ENCODE measurements around the gene MDH2. TPM values are rescaled to one million over a fixed set of nuclear protein-coding genes. Genes with fewer than 3 reads are reported as not detected.

The MDH2 gene
- total and polyA plus RNA-seq, 2 experiments from 2014 or later: 150 to 180 TPM

DNA sequence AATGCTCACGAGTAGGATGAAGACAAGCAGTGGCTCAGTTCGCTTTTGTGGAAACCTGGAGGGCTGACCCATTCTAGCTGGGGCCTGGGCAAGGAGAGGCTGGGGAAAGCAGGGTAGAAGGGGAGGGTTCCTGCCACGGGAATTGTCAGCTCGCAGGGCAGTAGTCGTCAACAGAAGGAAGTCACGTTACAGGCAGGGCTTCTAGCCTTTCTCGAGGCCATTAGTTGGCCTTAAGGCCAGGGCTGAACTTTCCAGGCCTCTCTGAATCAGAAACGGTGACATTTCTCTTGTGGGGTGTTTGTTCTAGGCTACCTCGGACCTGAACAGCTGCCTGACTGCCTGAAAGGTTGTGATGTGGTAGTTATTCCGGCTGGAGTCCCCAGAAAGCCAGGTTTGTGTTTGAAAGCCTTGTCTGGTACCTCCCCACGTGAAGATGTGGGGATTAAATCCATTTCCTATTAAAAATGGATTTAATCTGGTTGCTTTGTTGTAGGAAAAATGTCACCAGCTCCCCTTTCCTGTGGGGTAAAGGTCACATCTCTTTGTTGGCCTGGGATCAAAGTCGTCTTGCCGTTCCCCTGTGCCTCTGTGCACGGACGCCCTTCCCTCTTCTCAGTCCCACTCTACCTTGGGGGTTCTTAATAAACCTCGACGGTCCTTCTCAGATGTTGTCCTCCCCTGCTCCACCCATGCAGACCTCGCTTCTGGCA is 9.4 kb downstream of the MDH2 start:
- peaks cover 43% of the 10 kb centered on the region for H3K79me2 ChIP-seq (replicated peaks; ENCODE audit: insufficient read depth)
- no peak for ATAC-seq

More for the DNA sequence above, 9.4 kb downstream of the MDH2 start:
- Mint-ChIP-seq H3K27ac (no peak overlapping the region), H3K36me3 (ENCODE audit: low read depth) (peaks cover 58% of the 10 kb centered on the region), H3K4me3 (no peak overlapping the region), H3K27me3 (ENCODE audit: insufficient read depth, low read depth, poor library complexity) (peaks cover 9% of the 10 kb centered on the region), H3K9me3 (no peaks in the 10 kb centered on the region), H3K4me1 (peaks cover 23% of the 10 kb centered on the region; the same call in 2 of the 3 replicates)
- no peaks in the 10 kb centered on the region for H3F3A ChIP-seq (replicated peaks; ENCODE audit: low read depth)
- H3K36me3 ChIP-seq (ENCODE audit: insufficient read depth): peaks cover 44% of the 10 kb centered on the region
- peaks cover 41% of the 10 kb centered on the region for H4K20me1 ChIP-seq (replicated peaks; ENCODE audit: insufficient read depth)
- DNase-seq (ENCODE audit: low spot score): no peak
- no peak overlapping the region for H2AFZ ChIP-seq
- H3K4me3 ChIP-seq: no peak overlapping the region
- H3K27ac ChIP-seq (ENCODE audit: low read depth): no peak overlapping the region
- TF ChIP-seq REST (IDR thresholded peaks at IDR 0.05; ENCODE audit: unreplicated experiment) (no peak), EZH2 (IDR thresholded peaks at IDR 0.05; ENCODE audit: low read depth, unreplicated experiment) (no peak), CTCF (conservative IDR thresholded peaks at IDR 0.05; ENCODE audit: low read depth in 2 of 2) (no peak), ZNF331 (CRISPR knock-in tag; IDR thresholded peaks at IDR 0.05; ENCODE audit: low read depth) (no peak), ETS1 (IDR thresholded peaks at IDR 0.05) (no peak), POLR2AphosphoS5 (IDR thresholded peaks at IDR 0.05; ENCODE audit: low read depth) (no peak), EZH2phosphoT487 (IDR thresholded peaks at IDR 0.05; ENCODE audit: unreplicated experiment) (no peak), STAT1 (IDR thresholded peaks at IDR 0.05; ENCODE audit: unreplicated experiment) (no peak)
- H3K4me2 ChIP-seq: no peak overlapping the region
- no peaks in the 10 kb centered on the region for H3K9me2 ChIP-seq (ENCODE audit: insufficient read depth)
- no peaks in the 10 kb centered on the region for H3K27me3 ChIP-seq (ENCODE audit: insufficient read depth)
- H3K4me1 ChIP-seq (ENCODE audit: insufficient read depth): no peaks in the 10 kb centered on the region
